Measurements from ENCODE around the gene KRT13.

Gene KRT13

DNA sequence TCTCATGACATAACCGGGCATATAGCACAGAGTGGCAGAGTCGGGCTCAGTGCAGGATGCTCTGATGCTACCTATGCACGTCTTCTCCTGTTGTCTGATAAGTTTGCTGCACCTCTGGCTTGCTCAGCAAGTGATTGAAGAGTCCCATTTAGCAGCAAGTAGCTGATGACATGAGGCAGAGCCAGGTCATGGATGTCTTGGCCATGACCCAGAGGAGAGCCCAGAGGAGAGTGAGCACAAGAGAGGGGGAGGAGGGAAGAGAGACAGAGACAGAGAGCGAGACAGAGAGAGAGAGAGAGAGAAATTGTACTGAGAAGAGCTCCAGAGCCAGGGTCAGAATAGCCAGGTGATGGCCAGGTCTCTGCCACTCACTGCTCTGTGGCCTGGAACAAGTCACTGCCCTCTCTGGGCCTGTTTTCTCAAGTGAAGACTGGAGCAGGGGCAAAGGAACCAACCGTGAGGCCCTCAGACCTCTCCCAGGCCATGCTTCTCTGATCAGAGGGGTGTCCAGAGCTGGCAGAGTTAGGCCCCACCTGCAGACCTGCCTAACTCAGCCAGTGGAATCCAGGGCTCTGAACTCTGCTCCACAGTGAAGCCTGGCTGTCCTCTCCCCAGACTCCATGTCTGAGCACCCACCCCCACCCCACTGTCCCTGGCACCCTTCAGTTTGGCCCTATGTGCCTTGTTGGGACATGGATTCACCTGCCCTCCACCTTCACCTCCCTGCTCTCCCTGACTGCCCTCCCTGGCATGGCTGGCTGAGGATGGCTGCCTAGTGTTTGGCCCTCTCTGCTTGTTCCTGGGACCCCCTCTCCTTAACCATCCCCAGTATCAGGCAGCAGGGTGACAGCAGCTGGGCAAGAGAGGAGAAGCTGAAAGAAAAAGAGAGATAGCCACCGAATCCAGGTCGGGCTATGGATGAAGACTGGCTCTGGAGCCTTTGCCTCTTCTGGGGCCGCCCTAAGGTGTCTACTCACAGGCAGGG is 20.2 kb downstream of the KRT13 start:
- TF ChIP-seq GATA3 (IDR thresholded peaks at IDR 0.05; ENCODE audit: low read depth, low read length) (no peak), GATA2 (IDR thresholded peaks at IDR 0.05; ENCODE audit: low read depth, low read length) (no peak)

DNA sequence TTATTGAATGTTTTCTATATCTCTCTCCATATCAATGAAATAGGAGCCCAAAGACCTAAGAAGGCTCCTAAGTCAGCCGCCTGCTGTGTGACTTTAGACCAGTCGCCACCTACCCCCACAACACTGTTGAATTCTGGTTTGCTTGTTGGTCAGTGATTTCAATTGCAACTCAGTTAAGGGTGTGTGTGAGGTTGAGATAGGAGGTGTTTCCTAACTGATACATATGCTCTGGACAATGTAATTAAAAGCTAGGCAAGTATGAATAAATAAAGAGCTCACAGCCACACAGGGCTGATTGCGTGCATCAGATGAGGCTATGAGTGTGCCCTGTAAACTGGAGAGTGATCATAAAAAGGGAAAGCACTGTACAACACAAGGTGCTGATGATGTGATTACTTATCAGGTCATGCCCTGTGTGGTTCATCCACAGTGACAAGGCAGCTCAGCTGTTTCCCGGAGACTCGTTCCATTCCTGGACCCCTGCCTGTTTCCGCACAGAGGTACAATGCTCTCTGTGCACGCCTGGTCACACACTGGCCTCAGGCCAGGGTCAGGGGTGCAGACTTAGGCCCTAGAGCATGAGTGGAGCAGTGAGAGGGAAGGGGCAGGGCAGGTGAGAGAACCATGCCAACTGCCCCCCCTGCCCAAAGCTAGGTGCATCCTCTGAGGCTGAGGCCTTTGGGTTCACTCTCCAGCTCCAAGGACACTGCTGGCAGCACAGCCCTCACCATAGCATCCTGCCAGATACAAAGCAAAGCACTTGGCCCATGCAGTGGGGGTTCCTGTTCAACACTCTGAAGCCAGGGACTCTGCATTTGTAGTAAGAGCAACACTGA is 21.2 kb downstream of the KRT13 start:
- TF ChIP-seq GATA2 (IDR thresholded peaks at IDR 0.05; ENCODE audit: low read depth, low read length) (no peak), GATA3 (IDR thresholded peaks at IDR 0.05; ENCODE audit: low read depth, low read length) (no peak)

DNA sequence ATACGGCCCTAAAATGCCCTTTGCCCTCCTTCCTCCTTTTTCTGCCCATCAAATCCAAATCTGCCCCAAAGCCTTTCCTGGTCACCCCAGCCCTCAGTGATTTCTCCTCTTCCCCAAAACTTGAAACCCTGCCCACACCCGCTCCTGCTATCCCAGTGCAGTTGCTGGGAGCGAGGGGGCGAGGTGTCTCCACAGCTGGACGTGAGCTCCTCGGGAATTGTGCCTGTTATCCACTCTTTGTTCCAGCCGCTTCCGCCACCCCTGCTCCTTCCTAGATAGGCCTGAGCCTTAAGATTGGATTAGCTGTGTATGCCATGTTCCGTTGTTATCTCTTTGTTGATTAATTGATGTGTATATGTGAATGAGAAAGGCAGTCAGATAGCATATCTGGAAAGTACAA is 21.9 kb downstream of the KRT13 start:
- TF ChIP-seq GATA2 (IDR thresholded peaks at IDR 0.05; ENCODE audit: low read depth, low read length), result no peak
- no peak for TF ChIP-seq GATA3 (IDR thresholded peaks at IDR 0.05; ENCODE audit: low read depth, low read length)

DNA sequence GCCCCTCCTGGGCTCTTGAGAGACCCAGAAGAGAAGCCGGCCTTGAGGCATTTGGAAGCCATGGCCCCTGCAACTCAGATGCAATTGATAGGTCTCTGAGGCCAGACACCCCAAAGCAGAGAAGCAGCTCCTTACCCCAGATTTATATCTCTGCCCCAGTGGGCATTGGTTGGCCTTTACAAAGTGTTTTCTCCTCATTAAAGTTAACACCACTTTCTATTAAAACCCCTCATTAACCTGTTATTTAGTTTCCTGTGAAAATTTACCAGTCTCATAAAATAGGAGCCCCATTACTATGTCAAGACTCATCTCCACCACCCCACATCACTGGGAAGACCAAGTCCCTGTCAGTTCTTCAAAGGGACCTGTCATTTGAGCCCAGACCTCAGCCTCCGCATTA is 24.4 kb downstream of the KRT13 start, which contains the start of gene KRT35:
KRT35 (minus strand) TSS at position 116 of the 400 bp plus-strand sequence; CDS start at position 62, 54 bp downstream.
- no peak for TF ChIP-seq GATA2 (IDR thresholded peaks at IDR 0.05; ENCODE audit: low read depth, low read length)
- no peak for TF ChIP-seq GATA3 (IDR thresholded peaks at IDR 0.05; ENCODE audit: low read depth, low read length)

DNA sequence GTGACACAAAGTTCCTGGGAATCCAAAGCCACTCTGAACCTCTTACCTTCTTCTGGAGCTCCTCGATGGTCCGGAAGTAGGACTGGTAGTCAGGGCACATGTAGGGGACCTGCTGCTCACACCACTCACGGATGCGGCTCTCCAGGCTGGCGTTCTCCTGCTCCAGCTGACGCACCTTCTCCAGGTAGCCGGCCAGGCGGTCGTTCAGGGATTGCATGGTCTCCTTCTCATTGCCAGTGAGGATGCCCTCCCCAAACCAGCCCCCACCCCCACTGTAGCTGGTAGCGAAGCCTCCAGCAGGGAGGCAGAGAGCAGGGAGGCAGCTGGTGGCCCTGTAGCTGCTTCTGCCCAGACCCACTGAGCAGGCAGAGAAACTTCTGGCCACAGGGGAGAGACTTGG is 24.8 kb downstream of the KRT13 start:
- no peak for TF ChIP-seq GATA3 (IDR thresholded peaks at IDR 0.05; ENCODE audit: low read depth, low read length)
- TF ChIP-seq GATA2 (IDR thresholded peaks at IDR 0.05; ENCODE audit: low read depth, low read length), result no peak

DNA sequence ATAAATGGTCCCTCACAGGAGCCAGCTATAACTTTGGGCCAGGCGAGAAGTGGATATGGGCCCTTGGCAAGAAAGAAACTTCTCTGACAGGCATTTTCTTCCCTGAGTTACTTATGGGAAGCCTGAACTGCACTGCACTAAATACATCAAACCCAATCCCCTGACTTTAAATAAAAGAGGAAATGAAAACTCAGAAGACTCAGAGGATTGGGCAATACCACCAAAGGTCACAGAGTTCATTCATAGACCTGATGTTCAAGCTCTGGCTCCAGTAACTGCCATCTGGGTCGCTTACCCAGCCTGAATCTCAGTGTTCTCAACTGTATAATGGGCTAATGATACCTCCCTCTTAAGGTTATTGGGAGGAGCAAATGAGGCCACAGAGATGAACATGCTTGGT is 25.3 kb downstream of the KRT13 start:
- TF ChIP-seq GATA2 (IDR thresholded peaks at IDR 0.05; ENCODE audit: low read depth, low read length) (no peak), GATA3 (IDR thresholded peaks at IDR 0.05; ENCODE audit: low read depth, low read length) (no peak)

DNA sequence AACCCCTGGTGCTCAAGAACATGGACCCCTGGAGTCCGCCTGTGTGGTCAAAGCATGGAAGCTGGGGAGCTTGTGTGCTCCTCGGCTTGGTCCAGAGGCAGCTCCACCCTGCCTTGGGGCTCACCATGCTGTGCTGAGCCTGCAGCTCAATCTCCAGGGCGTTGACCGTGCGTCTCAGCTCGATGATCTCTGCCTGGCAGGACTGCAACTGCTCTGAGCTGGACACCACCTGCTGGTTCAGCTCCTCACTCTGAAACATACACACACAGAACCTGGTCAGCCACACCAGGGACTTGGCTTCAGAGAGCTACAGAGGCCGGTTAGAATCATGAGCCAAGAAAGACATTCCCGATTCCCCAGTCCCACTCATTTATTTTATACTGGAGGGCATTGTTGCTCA is 27.2 kb downstream of the KRT13 start:
- TF ChIP-seq GATA2 (IDR thresholded peaks at IDR 0.05; ENCODE audit: low read depth, low read length) (no peak), GATA3 (IDR thresholded peaks at IDR 0.05; ENCODE audit: low read depth, low read length) (no peak)

DNA sequence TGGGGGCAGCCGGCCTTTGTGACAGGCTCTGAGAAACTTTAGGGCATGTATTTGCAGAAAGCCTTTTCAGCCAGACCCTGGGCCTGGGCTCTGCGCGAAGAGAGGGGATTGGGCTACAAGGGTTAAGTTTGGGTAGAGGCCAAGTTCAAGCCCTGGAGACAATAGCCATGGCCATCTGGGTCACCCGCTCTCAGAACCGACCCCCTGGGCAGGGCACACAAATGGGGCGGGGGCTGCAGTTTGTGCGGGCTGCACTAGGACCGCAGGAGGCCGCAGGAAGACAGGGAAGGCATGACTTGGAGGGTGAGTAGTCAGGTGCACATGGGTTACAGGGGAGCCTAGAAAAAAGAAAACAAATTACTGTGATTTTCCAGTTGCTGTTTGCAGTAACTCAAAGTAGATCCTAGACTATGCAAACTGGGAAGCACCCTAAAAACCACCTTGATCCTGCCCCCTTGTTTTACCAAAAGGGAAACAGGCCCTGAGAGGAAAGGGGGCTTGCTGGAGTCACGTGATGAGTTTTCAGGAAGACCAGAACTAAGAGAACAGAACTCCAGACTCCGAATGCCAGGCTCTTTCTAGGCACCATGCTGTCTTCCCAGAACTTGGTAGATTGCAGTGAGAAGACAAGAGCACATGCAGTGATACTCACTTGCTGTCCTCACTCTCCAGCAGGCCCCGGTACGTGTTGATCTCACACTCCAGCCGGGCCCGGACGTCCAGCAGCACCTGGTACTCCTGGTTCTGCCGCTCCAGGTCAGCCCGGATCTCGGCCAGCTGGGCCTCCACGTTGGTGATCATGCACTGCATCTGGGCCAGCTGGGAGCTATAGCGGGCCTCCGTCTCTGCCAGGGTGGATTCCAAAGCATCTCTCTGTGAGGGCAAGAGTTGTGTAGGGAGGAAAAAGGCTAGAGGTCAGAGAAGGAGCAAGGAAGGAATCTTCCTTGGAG is 28.3 kb downstream of the KRT13 start:
- no peak for TF ChIP-seq GATA2 (IDR thresholded peaks at IDR 0.05; ENCODE audit: low read depth, low read length)
- TF ChIP-seq GATA3 (IDR thresholded peaks at IDR 0.05; ENCODE audit: low read depth, low read length), result no peak

DNA sequence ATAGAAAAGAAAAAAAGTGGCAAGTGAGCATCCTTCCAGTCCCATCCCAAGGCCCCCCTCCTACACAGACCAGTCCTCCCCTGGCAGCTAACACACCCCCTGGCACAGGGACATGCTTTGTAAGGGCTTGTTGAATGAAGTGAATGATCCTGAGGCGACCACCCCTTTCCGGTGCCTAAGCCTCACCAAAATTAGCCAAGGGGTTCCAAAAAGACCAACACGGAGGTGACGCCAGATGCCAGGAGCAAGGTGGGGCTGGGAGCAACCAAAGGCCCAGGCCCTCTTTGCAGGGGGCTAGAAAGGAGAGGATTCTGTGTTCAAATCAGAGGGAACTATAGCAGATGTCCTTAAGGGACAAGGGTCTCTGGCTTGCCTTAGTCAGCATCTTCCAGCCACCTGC is 30.0 kb downstream of the KRT13 start:
- TF ChIP-seq GATA2 (IDR thresholded peaks at IDR 0.05; ENCODE audit: low read depth, low read length), result no peak
- no peak for TF ChIP-seq GATA3 (IDR thresholded peaks at IDR 0.05; ENCODE audit: low read depth, low read length)

DNA sequence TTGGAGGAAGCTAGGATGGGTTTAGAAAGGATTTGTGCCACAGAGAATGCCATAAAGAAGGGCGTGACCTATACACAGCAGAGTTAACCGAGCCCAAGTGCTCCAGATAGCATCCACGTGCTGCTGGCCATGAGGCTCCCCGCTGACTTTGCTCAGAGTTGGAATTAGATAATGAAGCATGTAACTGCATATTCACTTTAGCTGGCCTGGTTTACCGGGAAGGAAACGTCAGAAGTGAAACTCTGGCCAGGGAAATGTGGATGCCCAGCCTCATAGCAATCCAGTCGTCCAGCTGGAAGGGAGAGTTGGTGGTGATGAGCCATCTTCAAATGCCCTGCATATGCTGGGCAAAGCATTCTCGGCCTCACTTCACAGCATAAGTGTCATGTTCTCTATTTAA is 30.5 kb downstream of the KRT13 start:
- no peak for TF ChIP-seq GATA3 (IDR thresholded peaks at IDR 0.05; ENCODE audit: low read depth, low read length)
- no peak for TF ChIP-seq GATA2 (IDR thresholded peaks at IDR 0.05; ENCODE audit: low read depth, low read length)

DNA sequence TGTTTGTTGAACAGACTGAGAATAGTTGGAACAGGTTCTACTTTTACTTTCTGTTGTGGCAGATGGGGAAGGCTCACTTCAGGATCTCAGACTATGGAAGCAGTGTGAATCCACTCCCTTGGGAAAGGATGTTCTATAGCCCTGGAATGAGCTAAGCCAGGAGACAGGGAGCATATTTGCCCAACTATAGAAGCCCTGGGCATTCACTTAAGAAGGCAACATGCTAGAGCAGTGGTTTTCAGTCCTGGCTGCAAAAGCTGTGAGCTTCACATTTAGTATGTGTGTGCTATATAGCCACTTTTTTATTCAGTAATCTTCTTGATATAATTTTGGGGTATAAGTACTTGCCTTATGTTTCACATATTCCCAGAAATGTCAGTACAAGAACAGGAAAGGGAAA is 37.1 kb downstream of the KRT13 start:
- TF ChIP-seq GATA2 (IDR thresholded peaks at IDR 0.05; ENCODE audit: low read depth, low read length) (no peak), GATA3 (IDR thresholded peaks at IDR 0.05; ENCODE audit: low read depth, low read length) (no peak)

DNA sequence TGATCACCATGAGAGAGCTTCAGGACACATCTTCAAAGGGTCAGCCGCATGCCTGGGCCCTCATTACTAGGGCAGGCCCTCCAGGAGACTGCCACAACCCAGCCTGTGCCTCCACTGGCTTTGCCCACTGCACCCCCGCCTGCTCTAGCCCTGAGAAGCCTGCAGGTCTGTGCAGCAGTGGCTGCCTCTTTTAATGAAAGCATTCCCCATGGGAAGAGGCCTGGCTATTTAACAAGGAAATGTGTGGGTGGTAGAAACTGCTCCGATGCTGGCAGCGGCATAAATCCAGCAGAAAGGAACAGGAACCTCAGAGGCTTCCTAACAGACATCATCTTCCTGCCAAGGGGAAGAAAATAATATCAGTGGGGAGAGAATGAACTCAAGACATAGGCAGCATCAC is 37.9 kb downstream of the KRT13 start:
- TF ChIP-seq GATA2 (IDR thresholded peaks at IDR 0.05; ENCODE audit: low read depth, low read length), result no peak
- no peak for TF ChIP-seq GATA3 (IDR thresholded peaks at IDR 0.05; ENCODE audit: low read depth, low read length)

DNA sequence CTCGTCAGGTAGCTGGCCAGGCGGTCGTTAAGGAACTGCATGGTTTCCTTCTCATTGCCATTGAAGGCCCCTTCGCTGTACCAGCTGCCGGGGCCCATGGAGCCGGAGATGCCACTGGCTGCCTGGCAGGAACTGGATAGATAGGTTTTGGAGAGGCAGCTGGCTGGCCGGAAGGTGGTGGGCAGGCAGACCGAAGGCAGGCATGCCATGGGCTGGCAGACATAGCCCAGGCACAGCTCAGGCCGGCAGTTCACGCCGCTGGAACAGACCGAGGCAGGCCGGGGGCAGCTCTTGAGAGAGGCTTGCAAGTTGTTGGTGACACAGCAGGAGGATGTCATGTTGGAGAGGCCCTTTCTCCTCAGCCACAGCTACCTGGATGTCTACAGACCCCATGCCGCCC is 38.4 kb downstream of the KRT13 start, which contains the start of gene KRT32:
KRT32 (minus strand) TSS at position 399 of the 400 bp plus-strand sequence; CDS start at position 338, 61 bp downstream.
- no peak for TF ChIP-seq GATA3 (IDR thresholded peaks at IDR 0.05; ENCODE audit: low read depth, low read length)
- TF ChIP-seq GATA2 (IDR thresholded peaks at IDR 0.05; ENCODE audit: low read depth, low read length), result no peak

Measured in SH-SY5Y (cell line).